OCI-LY7 (cell line): ENCODE measurements around the gene CAV1.

Source experiments
- EZH2phosphoT487 ChIP-seq: fragments of 200-600 bp; sonication (generic); IDR thresholded peaks from 2 replicates; pipeline ENCODE4 v1.6.1; 2018; ENCODE audit warnings: low read depth, borderline replicate concordance, mild to moderate bottlenecking, mixed run types, antibody characterized with exemption, low read length, moderate library complexity, mixed read lengths
- TF ChIP-seq, protein P1 (sequence below): fragments of 200-600 bp; sonication (generic); conservative IDR thresholded peaks from 2 replicates; pipeline ENCODE4 v1.5.1; 2014; ENCODE audit warnings: mild to moderate bottlenecking, antibody characterized with exemption, low read length, moderate library complexity, mixed read lengths

DNA sequence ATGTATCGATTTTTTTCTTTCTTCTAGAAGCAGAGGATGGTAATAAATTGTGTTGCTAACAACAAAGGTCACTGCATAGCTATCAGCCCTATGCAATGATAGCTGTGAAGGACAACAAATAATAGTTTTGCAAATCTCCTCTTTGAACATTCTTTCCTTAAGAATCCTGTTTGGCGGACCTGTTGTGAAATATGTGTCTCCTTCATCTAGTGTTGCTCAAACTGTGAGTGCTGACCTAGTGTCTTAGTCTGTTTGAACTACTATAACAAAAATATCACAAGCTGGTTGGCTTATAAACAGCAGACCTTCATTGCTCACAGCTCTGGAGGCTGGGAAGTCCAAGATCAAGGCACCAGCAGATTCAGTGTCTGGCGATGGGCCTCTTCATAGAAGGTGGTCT, 53.7 kb downstream of the CAV1 start:
- TF ChIP-seq, protein P1, sequence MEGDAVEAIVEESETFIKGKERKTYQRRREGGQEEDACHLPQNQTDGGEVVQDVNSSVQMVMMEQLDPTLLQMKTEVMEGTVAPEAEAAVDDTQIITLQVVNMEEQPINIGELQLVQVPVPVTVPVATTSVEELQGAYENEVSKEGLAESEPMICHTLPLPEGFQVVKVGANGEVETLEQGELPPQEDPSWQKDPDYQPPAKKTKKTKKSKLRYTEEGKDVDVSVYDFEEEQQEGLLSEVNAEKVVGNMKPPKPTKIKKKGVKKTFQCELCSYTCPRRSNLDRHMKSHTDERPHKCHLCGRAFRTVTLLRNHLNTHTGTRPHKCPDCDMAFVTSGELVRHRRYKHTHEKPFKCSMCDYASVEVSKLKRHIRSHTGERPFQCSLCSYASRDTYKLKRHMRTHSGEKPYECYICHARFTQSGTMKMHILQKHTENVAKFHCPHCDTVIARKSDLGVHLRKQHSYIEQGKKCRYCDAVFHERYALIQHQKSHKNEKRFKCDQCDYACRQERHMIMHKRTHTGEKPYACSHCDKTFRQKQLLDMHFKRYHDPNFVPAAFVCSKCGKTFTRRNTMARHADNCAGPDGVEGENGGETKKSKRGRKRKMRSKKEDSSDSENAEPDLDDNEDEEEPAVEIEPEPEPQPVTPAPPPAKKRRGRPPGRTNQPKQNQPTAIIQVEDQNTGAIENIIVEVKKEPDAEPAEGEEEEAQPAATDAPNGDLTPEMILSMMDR = no peak
- no peak for TF ChIP-seq EZH2phosphoT487
